NCI-H446 treated with DMSO at 0.1 percent for 48 hours (cell line): Measurements from ENCODE around the gene DISP2.
A peak's percentile ranks its signal among the peaks of the same experiment; 100 is the strongest.

Experiments
- DNase-seq: peaks from one replicate; lab custom pipeline; 2025; lab: John Stamatoyannopoulos, UW

DISP2 gene

GRCh38 chr15:40365624-40366456 lies 7.8 kb downstream of the DISP2 start:
- DNase-seq, result no peak

- DNase-seq, result peak; percentile 67
Observed at GRCh38 chr15:40366457-40367370, 8.7 kb downstream of the DISP2 start.

- DNase-seq, result no peak
Observed at GRCh38 chr15:40367371-40367685, 9.3 kb downstream of the DISP2 start.

GRCh38 chr15:40367686-40368611 lies 9.9 kb downstream of the DISP2 start:
- no peak for DNase-seq

GRCh38 chr15:40368719-40369473 lies 10.9 kb downstream of the DISP2 start:
- no peak for DNase-seq

- no peak for DNase-seq
Observed at GRCh38 chr15:40369474-40369869, 11.5 kb downstream of the DISP2 start.

GRCh38 chr15:40369971-40370370 lies 12.0 kb downstream of the DISP2 start:
- DNase-seq, result no peak

- DNase-seq, result no peak
Observed at GRCh38 chr15:40372981-40373380, 15.0 kb downstream of the DISP2 start.

GRCh38 chr15:40377606-40378005 lies 19.6 kb downstream of the DISP2 start:
- no peak for DNase-seq

GRCh38 chr15:40379374-40379773 lies 21.4 kb downstream of the DISP2 start:
- DNase-seq, result no peak

GRCh38 chr15:40379853-40380252 lies 21.8 kb downstream of the DISP2 start:
- no peak for DNase-seq

GRCh38 chr15:40380636-40381035 lies 22.6 kb downstream of the DISP2 start:
- DNase-seq, result no peak

- no peak for DNase-seq
Observed at GRCh38 chr15:40381818-40382529, 24.0 kb downstream of the DISP2 start.

GRCh38 chr15:40382580-40383456 lies 24.8 kb downstream of the DISP2 start, which contains the start of gene KNSTRN:
Gene KNSTRN (plus strand): TSS chr15:40382721. CDS start chr15:40382836, 115 bp downstream.
- DNase-seq, result peak; percentile 85

- no peak for DNase-seq
Observed at GRCh38 chr15:40386480-40386879, 28.5 kb downstream of the DISP2 start.

GRCh38 chr15:40388941-40389823 lies 31.2 kb downstream of the DISP2 start:
- DNase-seq, result no peak

- no peak for DNase-seq
Observed at GRCh38 chr15:40389824-40390595, 32.0 kb downstream of the DISP2 start.
